Adrenal gland (tissue), 12 donors: Measurements from ENCODE around the gene PCK1. TPM values are rescaled to one million over a fixed set of nuclear protein-coding genes. Genes with fewer than 3 reads are reported as not detected.

ENCODE experiments used
- DNase-seq, 7 donors: peaks; one replicate each; pipeline ENCODE4 v3.0.0-alpha.2; 2019 to 2020
- H3K27ac ChIP-seq, 5 donors: fragments of 200-600 bp; sonication (generic) in 4 of 5; 1 replicate in 3 of 5; 2 replicates in 2 of 5; pipeline versions ENCODE4 v1.5.1 to v1.8.0; 2016 to 2020; ENCODE audit warnings: mild to moderate bottlenecking in 1 of 5
- H3K27me3 ChIP-seq: fragments of 200-600 bp; 2 replicates; pipeline ENCODE4 v1.8.0; 2021
- H3K36me3 ChIP-seq, 2 donors: fragments of 200-600 bp; replicated peaks in 1 of 2; 1 replicate in 1 of 2; 2 replicates in 1 of 2; pipeline versions ENCODE4 v1.5.1 to v1.8.0; 2018 to 2022
- H3K4me1 ChIP-seq, 2 donors: fragments of 200-600 bp; replicated peaks in 1 of 2; 1 replicate in 1 of 2; 2 replicates in 1 of 2; pipeline versions ENCODE4 v1.5.1 to v1.8.0; 2018 to 2021
- H3K4me3 ChIP-seq, 4 donors: fragments of 200-600 bp; sonication (generic) in 3 of 4; one replicate each; pipeline ENCODE4 v1.5.1; 2016 to 2018
- H3K9me3 ChIP-seq, 3 donors: fragments of 200-600 bp; sonication (generic) in 1 of 3; replicated peaks in 1 of 3; 1 replicate in 2 of 3; 2 replicates in 1 of 3; pipeline versions ENCODE4 v1.5.1 to v1.8.0; 2016 to 2021
- CTCF ChIP-seq, 6 experiments: fragments of 450-650 bp in 4 of 6; fragments of 200-600 bp in 2 of 6; sonication (generic) in 1 of 6; IDR thresholded peaks; 1 replicate in 5 of 6; 2 replicates in 1 of 6; pipeline versions ENCODE4 v1.5.1 to v1.8.0; 2016 to 2021; ENCODE audit warnings: antibody characterized with exemption in 6 of 6, mild to moderate bottlenecking in 2 of 6, moderate library complexity in 1 of 6
- POLR2A ChIP-seq, 2 donors: fragments of 450-650 bp; IDR thresholded peaks; one replicate each; pipeline ENCODE4 v1.6.1; 2017; ENCODE audit warnings: antibody characterized with exemption in 2 of 2, mild to moderate bottlenecking in 2 of 2, moderate library complexity in 1 of 2
- WGBS, 4 donors: extraction: QIAGEN DNeasy Blood & Tissue Kit in 2 of 4; methylation state at CpG; one replicate each; pipeline versions ENCODE4 v1.1.5 to v1.1.7; 2013 to 2017; 5-methylcytosine and 5-hydroxymethylcytosine counted together
- intact Hi-C, 2 donors: fragments of 100-400 bp; cut with DNase I; formaldehyde crosslinking; loops; one replicate each; pipeline versions ENCODE4 v1.14.1 to v1.15.0; 2022 to 2023
- polyA plus RNA-seq, 3 donors: library from polyadenylated mRNA; stranded (reverse); fragments of 200-250 nt in 2 of 3; fragments of 350-450 nt in 1 of 3; fragmentation: Illumina TruSeq in 1 of 3; extraction: RNeasy Lipid Tissue Mini Kit (QIAGEN cat#74804) in 1 of 3; gene quantifications; one replicate each; pipeline ENCODE4 v1.2.3, GENCODE V29; 2013 to 2014
- total RNA-seq, 9 donors: library from RNA; depleted of rRNA in 4 of 9; stranded (reverse); fragments of >200 nt in 4 of 9; fragments of 120-200 nt in 1 of 9; fragmentation: NEBNext Ultra II Directional in 1 of 9; extraction: Animal tissue kit (Norgen Biotek cat#: 25700) in 1 of 9; gene quantifications; one replicate each; pipeline versions ENCODE4 v1.1.0 to v1.2.4, GENCODE V29; 2013 to 2023
- donor health status: healthy with polysubstance abuse.
- donor health status: Bipolar disorder and iron deficiency.
- donor health status: DM: yes; HTN: yes; CAD: no.
- donor health status: DM: no; HTN: no; CAD: no.
- donor health status: DM: no; HTN: no; CAD: no.
- donor health status: DM: yes; HTN: yes; CAD: no.

PCK1 gene
- total and polyA plus RNA-seq, 12 donors, result 0.06 to 5.4 (median 0.65) TPM

- H3K36me3 ChIP-seq, result no peaks in the 10 kb centered on the region
- H3K9me3 ChIP-seq, result no peaks in the 10 kb centered on the region
- intact Hi-C loops, result no loop called here
- H3K27me3 ChIP-seq, result peaks cover 11% of the 10 kb centered on the region
- no peak for DNase-seq
- TF ChIP-seq POLR2A (IDR thresholded peaks at IDR 0.05) (no peak), CTCF (IDR thresholded peaks at IDR 0.05) (no peak)
- H3K4me3 ChIP-seq, result no peak overlapping the region
- peaks cover 0 to 4% of the 10 kb centered on the region in 2 donors for H3K4me1 ChIP-seq
- peak overlapping the region in 1 of 5 donors; percentile 53 for H3K27ac ChIP-seq
- WGBS, 4 donors, result 74 to 83% (median 77%) methylated on average over 4 to 5 of the region's 5 CpGs
Measured at GRCh38 chr20:57582029-57582378, 21.1 kb downstream of the PCK1 start.

- intact Hi-C loops, result no loop called here
Measured at GRCh38 chr20:57582432-57583288, 21.8 kb downstream of the PCK1 start.

GRCh38 chr20:57583289-57584257 is 22.7 kb downstream of the PCK1 start:
- no peaks in the 10 kb centered on the region for H3K36me3 ChIP-seq
- peaks cover 11% of the 10 kb centered on the region for H3K27me3 ChIP-seq
- no peaks in the 10 kb centered on the region for H3K9me3 ChIP-seq
- H3K4me3 ChIP-seq, result no peak overlapping the region
- peaks cover 0 to 4% of the 10 kb centered on the region in 2 donors for H3K4me1 ChIP-seq
- WGBS, 4 donors, result 73 to 84% (median 82%) methylated on average over 15 to 18 of the region's 18 CpGs
- no peak for TF ChIP-seq POLR2A (IDR thresholded peaks at IDR 0.05)
- no peak for TF ChIP-seq CTCF (IDR thresholded peaks at IDR 0.05)
- no peak for DNase-seq
- H3K27ac ChIP-seq, result peak overlapping the region in 2 of 5 donors; percentile 0 to 55
- intact Hi-C loops, result no loop called here

More at GRCh38 chr20:57582432-57583288, 21.8 kb downstream of the PCK1 start:
- DNase-seq, result peak in 6 of 7 donors; percentile 34 to 76 (median 52)
- TF ChIP-seq CTCF (IDR thresholded peaks at IDR 0.05) (no peak), POLR2A (IDR thresholded peaks at IDR 0.05) (no peak)
- H3K4me1 ChIP-seq, result peaks cover 0 to 4% of the 10 kb centered on the region in 2 donors
- no peak overlapping the region for H3K4me3 ChIP-seq
- no peaks in the 10 kb centered on the region for H3K9me3 ChIP-seq
- WGBS, 4 donors, result 28 to 49% (median 35%) methylated on average over 16 to 21 of the region's 21 CpGs
- no peaks in the 10 kb centered on the region for H3K36me3 ChIP-seq
- H3K27ac ChIP-seq, result peak overlapping the region in 2 of 5 donors; percentile 0 to 55
- H3K27me3 ChIP-seq, result peaks cover 11% of the 10 kb centered on the region
